ENCODE measurements around the gene AK5. TPM values are rescaled to one million over a fixed set of nuclear protein-coding genes. Genes with fewer than 3 reads are reported as not detected.

The AK5 gene
- total and polyA plus RNA-seq, 2 of the 4 experiments (the other 2 are of a cell fraction), result 22.5 to 25.8 TPM

GRCh38 chr1:77557053-77557452, 275.2 kb downstream of the AK5 start:
- H3K9me3 ChIP-seq (ENCODE audit: control insufficient read depth, insufficient read depth, low read length), result no peaks in the 10 kb centered on the region
- H2AK5ac ChIP-seq (ENCODE audit: low read depth, low read length), result no peak overlapping the region
- H2BK120ac ChIP-seq (ENCODE audit: low read depth, low read length), result no peak overlapping the region
- H2AFZ ChIP-seq (replicated peaks; ENCODE audit: low read length, poor library complexity), result no peak overlapping the region
- H3K4ac ChIP-seq (ENCODE audit: low read depth, low read length), result peak overlapping the region; percentile 12; the same call in 1 of the 2 replicates
- H3K36me3 ChIP-seq (ENCODE audit: control insufficient read depth, insufficient read depth, low read length), result peaks cover 10% of the 10 kb centered on the region
- no peak overlapping the region for H4K8ac ChIP-seq (ENCODE audit: low read depth in 2 of 2, low read length in 2 of 2)
- 0 out of 2 replicates have a peak overlapping the region, but pooled peaks have one; percentile 9 for H3K14ac ChIP-seq (replicated peaks; ENCODE audit: low read depth, low read length)
- no peak overlapping the region for H2BK5ac ChIP-seq (ENCODE audit: low read depth, low read length, poor library complexity, severe bottlenecking)
- no TSS peak for BruUV-seq (replicated peaks)
- no peaks in the 10 kb centered on the region for H3K27me3 ChIP-seq (ENCODE audit: control insufficient read depth, insufficient read depth, low read length)
- no peak overlapping the region for H4K91ac ChIP-seq (ENCODE audit: insufficient read depth, low read depth, low read length)
- no CpG with 5 or more reads among the region's 4 CpGs for WGBS, 2 experiments (ENCODE audit: extremely low coverage in 2 of 2, insufficient read length in 1 of 2)
- ChIA-PET POLR2A (ENCODE audit: unreplicated experiment) (interaction anchor here (0.6 kb wide), 2 partner anchors 10 to 19 kb away, joined by 3 to 5 read pairs; no protein-coding TSS in a partner anchor), CTCF (no interaction called here)
- H3K4me3 ChIP-seq (ENCODE audit: insufficient read depth, low read depth, low read length), result no peak overlapping the region
- H3K79me1 ChIP-seq (ENCODE audit: low read depth in 1 of 2, low read length in 2 of 2), result peaks cover 3 to 12% of the 10 kb centered on the region in 2 experiments; a peak in 3 of 4 replicates
- peaks cover 7% of the 10 kb centered on the region for H3K4me1 ChIP-seq (ENCODE audit: control insufficient read depth, insufficient read depth, low read length)
- no peak overlapping the region for H3K27ac ChIP-seq (ENCODE audit: insufficient read depth, low read length)
- no peak overlapping the region for H3K56ac ChIP-seq (ENCODE audit: extremely low read depth, insufficient read depth, low read length)
- H3K18ac ChIP-seq (ENCODE audit: low read depth, low read length), result no peak overlapping the region
- H3K4me2 ChIP-seq (ENCODE audit: low read depth, low read length), result no peak overlapping the region
- in situ Hi-C loops (cut with MboI; ENCODE audit: low sequenced_read_pairs) (no loop called here), dilution Hi-C loops (cut with HindIII; ENCODE audit: low sequenced_read_pairs, unreplicated experiment) (no loop called here), intact Hi-C loops (cut with micrococcal nuclease) (no loop called here)
- TF ChIP-seq ELK1 (IDR thresholded peaks at IDR 0.05; ENCODE audit: borderline replicate concordance, low read depth, low read length) (no peak), NFE2L2 (IDR thresholded peaks at IDR 0.05; ENCODE audit: low read depth, low read length) (no peak), RFX5 (IDR thresholded peaks at IDR 0.05; ENCODE audit: low read depth, low read length) (no peak), CHD1 (IDR thresholded peaks at IDR 0.05; ENCODE audit: low read depth, low read length) (no peak), CEBPB (IDR thresholded peaks at IDR 0.05; ENCODE audit: low read depth, low read length) (no peak), BHLHE40 (IDR thresholded peaks at IDR 0.05; ENCODE audit: low read depth, low read length) (no peak), USF2 (IDR thresholded peaks at IDR 0.05; ENCODE audit: low read depth, low read length) (no peak), POLR2A (IDR thresholded peaks at IDR 0.05; ENCODE audit: low read depth, low read length) (no peak), MAZ (IDR thresholded peaks at IDR 0.05; ENCODE audit: borderline replicate concordance, low read depth, low read length) (no peak), MXI1 (IDR thresholded peaks at IDR 0.05; ENCODE audit: borderline replicate concordance, low read depth, low read length) (no peak), MAFK (IDR thresholded peaks at IDR 0.05; ENCODE audit: low read depth, low read length) (no peak), SMC3 (IDR thresholded peaks at IDR 0.05; ENCODE audit: low read depth, low read length) (no peak), CTCF (conservative IDR thresholded peaks at IDR 0.05; ENCODE audit: low read depth, low read length) (no peak), RCOR1 (IDR thresholded peaks at IDR 0.05; ENCODE audit: insufficient replicate concordance, low read length) (no peak)
- no peak overlapping the region for H3K9ac ChIP-seq (ENCODE audit: low read depth, low read length)
- H4K5ac ChIP-seq (ENCODE audit: low read depth, low read length), result no peak overlapping the region; the same call in 1 of the 2 replicates
- H2AK9ac ChIP-seq (replicated peaks; ENCODE audit: low read depth, low read length, poor library complexity), result peak overlapping the region; percentile 57
- peak; percentile 35 for ATAC-seq (ENCODE audit: low read depth)
- no peak overlapping the region for H2BK20ac ChIP-seq (ENCODE audit: low read depth, low read length)
- H3K23ac ChIP-seq (ENCODE audit: low read depth, low read length), result no peak overlapping the region; the same call in 1 of the 2 replicates
- H3K9me1 ChIP-seq (ENCODE audit: insufficient read depth, low read length), result peaks cover 8% of the 10 kb centered on the region
- H2BK15ac ChIP-seq (ENCODE audit: low read depth, low read length), result no peak overlapping the region
- H4K20me1 ChIP-seq (ENCODE audit: insufficient read depth, low read length), result no peaks in the 10 kb centered on the region
- peak; percentile 65 for DNase-seq
